Kidney (tissue), 14 donors: ENCODE measurements around the gene TRIM61. TPM values are rescaled to one million over a fixed set of nuclear protein-coding genes. Genes with fewer than 3 reads are reported as not detected.
"Not testable (repeated sequence)": the region's sequence is repeated elsewhere in the genome, so short reads cannot be mapped to it uniquely, and the experiment has no call there.

Experiments used
- DNase-seq, 5 donors: peaks; one replicate each; pipeline ENCODE4 v3.0.0-alpha.2; 2013 to 2020
- FAIRE-seq: peaks from 2 replicates; lab custom pipeline; 2012; peaks lifted over from hg19 to GRCh38; lab: Jason Lieb, UNC
- H3K27ac ChIP-seq, 2 donors: one replicate each; pipeline ENCODE4 v1.7.0; 2013; ENCODE audit warnings: low read depth in 2 of 2, low read length in 2 of 2, inconsistent platforms in 1 of 2
- H3K27me3 ChIP-seq: one replicate; pipeline ENCODE4 v1.7.1; 2013; ENCODE audit warnings: low read length, inconsistent platforms; ENCODE audit not compliant: control insufficient read depth, insufficient read depth
- H3K36me3 ChIP-seq, 3 donors: one replicate each; pipeline versions ENCODE4 v1.7.0 to v1.7.1; 2013; ENCODE audit warnings: low read length in 3 of 3, control low read depth in 1 of 3, inconsistent platforms in 1 of 3; ENCODE audit not compliant: insufficient read depth in 3 of 3, control insufficient read depth in 2 of 3
- H3K4me1 ChIP-seq, 3 donors: one replicate each; pipeline versions ENCODE4 v1.7.0 to v1.7.1; 2013; ENCODE audit warnings: low read length in 3 of 3, inconsistent platforms in 1 of 3, low read depth in 1 of 3; ENCODE audit not compliant: control insufficient read depth in 2 of 3, insufficient read depth in 2 of 3
- H3K4me3 ChIP-seq, 3 donors: one replicate each; pipeline versions ENCODE4 v1.7.0 to v1.8.1; 2013; ENCODE audit warnings: low read length in 3 of 3, control low read depth in 1 of 3, inconsistent platforms in 1 of 3
- H3K9ac ChIP-seq, 3 donors: one replicate each; pipeline versions ENCODE4 v1.7.0 to v1.7.1; 2013; ENCODE audit warnings: low read length in 3 of 3, control low read depth in 1 of 3, inconsistent platforms in 1 of 3
- H3K9me3 ChIP-seq, 3 donors: one replicate each; pipeline versions ENCODE4 v1.7.0 to v1.7.1; 2013; ENCODE audit warnings: low read length in 3 of 3, control low read depth in 1 of 3, inconsistent platforms in 1 of 3; ENCODE audit not compliant: control insufficient read depth in 2 of 3, insufficient read depth in 1 of 3
- CTCF ChIP-seq: IDR thresholded peaks from 3 replicates; pipeline ENCODE4 v1.5.1; 2012; ENCODE audit warnings: mild to moderate bottlenecking, moderate library complexity, borderline replicate concordance; ENCODE audit not compliant: insufficient read depth; ENCODE audit errors: extremely low read depth
- intact Hi-C: fragments of 100-400 bp; cut with DNase I; formaldehyde crosslinking; loops from one replicate; pipeline ENCODE4 v1.11.1; 2022
- polyA plus RNA-seq: library from polyadenylated mRNA; stranded (reverse); fragments of 350-450 nt; fragmentation: Illumina TruSeq; extraction: RNeasy Lipid Tissue Mini Kit (QIAGEN cat#74804); gene quantifications from one replicate; pipeline ENCODE4 v1.2.3, GENCODE V29; 2014; ENCODE audit warnings: low read depth, low replicate concordance; ENCODE audit not compliant: insufficient read depth
- total RNA-seq: library from RNA; stranded (reverse); fragmentation: NEBNext Ultra II Directional; extraction: Animal tissue kit (Norgen Biotek cat#: 25700); gene quantifications from one replicate; pipeline ENCODE4 v1.2.1, GENCODE V29; 2021
- donor health status: control.
- donor health status: control.
- donor health status: control.
- donor health status: control.
- donor health status: control.
- donor health status: DM: yes; HTN: yes; CAD: no.
- donor health status: Normal renal cell carcinoma (clear cell type).

The TRIM61 gene
- total and polyA plus RNA-seq, 2 donors from 2014 or later, result 0.30 to 0.54 TPM

- no peaks in the 10 kb centered on the region for H3K4me1 ChIP-seq
- H3K4me3 ChIP-seq, result no peak overlapping the region
- no peak for DNase-seq
- FAIRE-seq, result no peak
- H3K27ac ChIP-seq, result no peak overlapping the region
- intact Hi-C loops, result no loop called here
- no peaks in the 10 kb centered on the region for H3K27me3 ChIP-seq
- no peaks in the 10 kb centered on the region for H3K36me3 ChIP-seq
- no peak for TF ChIP-seq CTCF
- H3K9ac ChIP-seq, result no peak overlapping the region
- no peaks in the 10 kb centered on the region for H3K9me3 ChIP-seq
These were observed 19.9 kb upstream of the TRIM61 start for GRCh38 chr4:164997324-164997723.

DNA sequence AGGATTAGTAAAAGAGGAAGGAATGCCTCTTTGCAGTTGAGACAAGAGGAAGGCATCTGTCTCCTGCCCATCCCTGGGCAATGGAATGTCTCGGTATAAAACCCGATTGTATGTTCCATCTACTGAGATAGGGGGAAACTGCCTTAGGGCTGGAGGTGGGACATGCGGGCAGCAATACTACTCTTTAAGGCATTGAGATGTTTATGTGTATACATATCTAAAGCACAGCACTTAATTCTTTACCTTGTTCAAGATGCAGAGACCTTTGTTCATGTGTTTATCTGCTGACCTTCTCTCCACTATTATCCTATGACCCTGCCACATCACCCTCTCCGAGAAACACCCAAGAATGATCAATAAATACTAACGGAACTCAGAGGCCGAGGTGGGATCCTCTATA lies 18.7 kb upstream of the TRIM61 start:
- H3K9me3 ChIP-seq, H3K27ac ChIP-seq, H3K36me3 ChIP-seq, FAIRE-seq, H3K27me3 ChIP-seq, H3K4me3 ChIP-seq, DNase-seq, intact Hi-C loops, H3K4me1 ChIP-seq, H3K9ac ChIP-seq: not testable (repeated sequence)

DNA sequence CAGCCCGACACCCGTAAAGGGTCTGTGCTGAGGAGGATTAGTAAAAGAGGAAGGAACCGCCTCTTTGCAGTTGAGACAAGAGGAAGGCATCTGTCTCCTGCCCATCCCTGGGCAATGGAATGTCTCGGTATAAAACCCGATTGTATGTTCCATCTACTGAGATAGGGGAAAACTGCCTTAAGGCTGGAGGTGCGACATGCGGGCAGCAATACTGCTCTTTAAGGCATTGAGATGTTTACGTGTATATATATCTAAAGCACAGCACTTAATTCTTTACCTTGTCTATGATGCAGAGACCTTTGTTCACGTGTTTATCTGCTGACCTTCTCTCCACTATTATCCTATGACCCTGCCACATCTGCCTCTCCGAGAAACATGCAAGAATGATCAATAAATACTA lies 13.3 kb upstream of the TRIM61 start:
- intact Hi-C loops, H3K27me3 ChIP-seq, H3K9me3 ChIP-seq, H3K36me3 ChIP-seq, FAIRE-seq, H3K4me1 ChIP-seq, H3K27ac ChIP-seq, DNase-seq, H3K9ac ChIP-seq, H3K4me3 ChIP-seq: not testable (repeated sequence)

GRCh38 chr4:164989471-164989870 lies 12.0 kb upstream of the TRIM61 start:
- H3K9me3 ChIP-seq, result peaks cover 0 to 4% (median 0%) of the 10 kb centered on the region in 3 donors
- no peak for FAIRE-seq
- no peaks in the 10 kb centered on the region for H3K4me1 ChIP-seq
- no peak overlapping the region for H3K4me3 ChIP-seq
- intact Hi-C loops, result no loop called here
- no peak overlapping the region for H3K27ac ChIP-seq
- no peaks in the 10 kb centered on the region for H3K27me3 ChIP-seq
- peak in 2 of 5 donors; percentile 50 to 66 for DNase-seq
- H3K36me3 ChIP-seq, result no peaks in the 10 kb centered on the region
- no peak for TF ChIP-seq CTCF
- no peak overlapping the region for H3K9ac ChIP-seq

DNA sequence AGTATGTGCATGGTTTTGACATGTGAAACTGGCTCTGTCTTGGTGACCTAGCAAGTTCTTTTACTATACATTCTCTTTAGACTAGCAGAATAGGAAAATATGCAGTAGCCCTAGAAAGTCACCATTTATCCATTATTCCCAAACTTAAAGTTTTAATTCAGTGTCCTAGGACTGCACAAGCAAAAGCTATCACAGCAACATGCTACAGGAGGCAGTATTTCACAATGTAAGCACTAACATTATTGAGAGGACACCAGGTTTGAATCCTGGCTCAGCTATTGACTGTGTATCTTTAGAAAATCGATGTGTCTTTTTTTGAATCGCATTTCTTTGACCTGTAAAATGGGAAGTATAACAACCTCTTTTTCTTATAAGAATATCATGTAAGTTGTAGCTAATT lies 5.5 kb downstream of the TRIM61 start:
- H3K27me3 ChIP-seq, H3K4me3 ChIP-seq, FAIRE-seq, H3K27ac ChIP-seq, H3K4me1 ChIP-seq, H3K36me3 ChIP-seq, H3K9ac ChIP-seq, intact Hi-C loops, DNase-seq, H3K9me3 ChIP-seq: not testable (repeated sequence)
